Glomerular endothelial cell (primary cell): Measurements from ENCODE around the gene SORBS1. TPM values are rescaled to one million over a fixed set of nuclear protein-coding genes. Genes with fewer than 3 reads are reported as not detected.

Experiments used
- DNase-seq: peaks from one replicate; pipeline ENCODE4 v3.0.0-alpha.2; 2011; ENCODE audit warnings: low read depth, low spot score; ENCODE audit errors: extremely low read depth
- total RNA-seq: library from RNA; depleted of rRNA; stranded (reverse); fragments of >200 nt; gene quantifications from 2 replicates; pipeline ENCODE4 v1.2.3, GENCODE V29; 2015

Gene SORBS1
- total RNA-seq, 1 donor from 2014 or later = 4.2 TPM

GRCh38 chr10:95394161-95394880 is 166.8 kb downstream of the SORBS1 start:
- no peak for DNase-seq

- no peak for DNase-seq
Observed at GRCh38 chr10:95392681-95393164, 168.4 kb downstream of the SORBS1 start.

GRCh38 chr10:95392217-95392584 is 169.0 kb downstream of the SORBS1 start:
- no peak for DNase-seq

GRCh38 chr10:95391581-95392216 is 169.5 kb downstream of the SORBS1 start:
- no peak for DNase-seq

- no peak for DNase-seq
Observed at GRCh38 chr10:95391164-95391563, 170.0 kb downstream of the SORBS1 start.

- DNase-seq = no peak
Observed at GRCh38 chr10:95389982-95390381, 171.2 kb downstream of the SORBS1 start.

GRCh38 chr10:95389176-95389575 is 172.0 kb downstream of the SORBS1 start:
- DNase-seq = no peak

- DNase-seq = no peak
Observed at GRCh38 chr10:95388539-95388938, 172.6 kb downstream of the SORBS1 start.

- no peak for DNase-seq
Observed at GRCh38 chr10:95388109-95388471, 173.1 kb downstream of the SORBS1 start.

- DNase-seq = no peak
Observed at GRCh38 chr10:95384011-95384704, 177.0 kb downstream of the SORBS1 start.

GRCh38 chr10:95382596-95382995 is 178.6 kb downstream of the SORBS1 start:
- DNase-seq = no peak

GRCh38 chr10:95382174-95382573 is 179.0 kb downstream of the SORBS1 start:
- DNase-seq = no peak

- DNase-seq = no peak
Observed at GRCh38 chr10:95377950-95378349, 183.2 kb downstream of the SORBS1 start.

GRCh38 chr10:95375418-95375817 is 185.8 kb downstream of the SORBS1 start:
- DNase-seq = no peak

- peak; percentile 45 for DNase-seq
Observed at GRCh38 chr10:95374597-95375209, 186.5 kb downstream of the SORBS1 start.

GRCh38 chr10:95373660-95374059 is 187.5 kb downstream of the SORBS1 start:
- DNase-seq = no peak

GRCh38 chr10:95364342-95364741 is 196.8 kb downstream of the SORBS1 start:
- no peak for DNase-seq

- DNase-seq = peak; percentile 81
Observed at GRCh38 chr10:95363303-95363912, 197.8 kb downstream of the SORBS1 start.

- DNase-seq = no peak
Observed at GRCh38 chr10:95360122-95360714, 201.0 kb downstream of the SORBS1 start.

GRCh38 chr10:95359466-95359865 is 201.7 kb downstream of the SORBS1 start:
- DNase-seq = no peak
